ENCODE data around the gene USP32.

GRCh38 chr17:60390925-60391470 is 935 bp downstream of the USP32 start:
- TF ChIP-seq, protein P1, sequence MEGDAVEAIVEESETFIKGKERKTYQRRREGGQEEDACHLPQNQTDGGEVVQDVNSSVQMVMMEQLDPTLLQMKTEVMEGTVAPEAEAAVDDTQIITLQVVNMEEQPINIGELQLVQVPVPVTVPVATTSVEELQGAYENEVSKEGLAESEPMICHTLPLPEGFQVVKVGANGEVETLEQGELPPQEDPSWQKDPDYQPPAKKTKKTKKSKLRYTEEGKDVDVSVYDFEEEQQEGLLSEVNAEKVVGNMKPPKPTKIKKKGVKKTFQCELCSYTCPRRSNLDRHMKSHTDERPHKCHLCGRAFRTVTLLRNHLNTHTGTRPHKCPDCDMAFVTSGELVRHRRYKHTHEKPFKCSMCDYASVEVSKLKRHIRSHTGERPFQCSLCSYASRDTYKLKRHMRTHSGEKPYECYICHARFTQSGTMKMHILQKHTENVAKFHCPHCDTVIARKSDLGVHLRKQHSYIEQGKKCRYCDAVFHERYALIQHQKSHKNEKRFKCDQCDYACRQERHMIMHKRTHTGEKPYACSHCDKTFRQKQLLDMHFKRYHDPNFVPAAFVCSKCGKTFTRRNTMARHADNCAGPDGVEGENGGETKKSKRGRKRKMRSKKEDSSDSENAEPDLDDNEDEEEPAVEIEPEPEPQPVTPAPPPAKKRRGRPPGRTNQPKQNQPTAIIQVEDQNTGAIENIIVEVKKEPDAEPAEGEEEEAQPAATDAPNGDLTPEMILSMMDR (IDR thresholded peaks at IDR 0.05) = no peak
- no peak for TF ChIP-seq EP300 (IDR thresholded peaks at IDR 0.05; ENCODE audit: low read depth)
